Upper lobe of right lung (tissue), 1 donor: ENCODE measurements around the gene AGL. TPM values are rescaled to one million over a fixed set of nuclear protein-coding genes. Genes with fewer than 3 reads are reported as not detected.

Source experiments
- ATAC-seq: fragments of 200-7000 bp; cut with Tn5 transposase; one replicate; pipeline ENCODE4 v1.9.1; 2020; ENCODE audit warnings: mild to moderate bottlenecking, moderate library complexity
- DNase-seq: peaks from one replicate; pipeline ENCODE4 v3.0.0-alpha.2; 2020
- H3K27ac ChIP-seq: fragments of 200-600 bp; one replicate; pipeline ENCODE4 v1.8.0; 2022
- H3K27me3 ChIP-seq: fragments of 200-600 bp; one replicate; pipeline ENCODE4 v1.8.0; 2022; ENCODE audit warnings: mild to moderate bottlenecking
- H3K36me3 ChIP-seq: fragments of 200-600 bp; one replicate; pipeline ENCODE4 v1.8.0; 2022
- H3K4me1 ChIP-seq: fragments of 200-600 bp; one replicate; pipeline ENCODE4 v1.8.0; 2022
- H3K4me3 ChIP-seq: fragments of 200-600 bp; one replicate; pipeline ENCODE4 v1.8.0; 2022; ENCODE audit warnings: mild to moderate bottlenecking
- H3K9me3 ChIP-seq: fragments of 200-600 bp; one replicate; pipeline ENCODE4 v1.8.0; 2022
- intact Hi-C: fragments of 100-400 bp; cut with DNase I; formaldehyde crosslinking; loops from one replicate; pipeline ENCODE4 v1.11.0; 2022
- total RNA-seq: library from RNA; stranded (reverse); fragmentation: NEBNext Ultra II Directional; extraction: Animal tissue kit (Norgen Biotek cat#: 25700); gene quantifications from one replicate; pipeline ENCODE4 v1.2.1, GENCODE V29; 2021
- TF ChIP-seq, protein P1 (sequence below): fragments of 200-600 bp; IDR thresholded peaks from one replicate; pipeline ENCODE4 v1.8.0; 2022; ENCODE audit warnings: antibody characterized with exemption
- donor health status: DM: no; HTN: yes; CAD: no; lungs with severe emphysema.

Gene AGL
- total RNA-seq, 1 donor from 2014 or later, result 14.4 TPM

DNA sequence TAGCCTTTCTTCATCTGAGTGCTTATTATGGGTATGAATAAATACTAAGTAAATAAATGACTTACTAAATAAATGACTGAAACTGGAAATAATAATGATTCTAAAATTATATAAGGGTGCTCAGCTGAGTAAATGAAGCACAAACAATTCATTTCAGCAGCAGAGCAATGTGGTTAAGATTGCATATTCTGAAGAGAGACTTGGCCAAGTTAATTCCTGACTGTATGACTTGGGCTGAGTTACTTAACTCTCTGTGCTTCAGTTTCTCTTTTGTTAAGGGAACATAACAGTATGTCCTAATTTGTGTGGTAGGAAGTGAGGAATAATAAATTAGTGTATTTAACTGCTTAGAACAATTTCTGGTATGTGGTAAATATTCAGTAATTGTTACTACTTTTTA lies 19.1 kb downstream of the AGL start:
- no peak overlapping the region for H3K27ac ChIP-seq
- DNase-seq, result no peak
- peaks cover 8% of the 10 kb centered on the region for H3K36me3 ChIP-seq
- no peaks in the 10 kb centered on the region for H3K27me3 ChIP-seq
- TF ChIP-seq, protein P1, sequence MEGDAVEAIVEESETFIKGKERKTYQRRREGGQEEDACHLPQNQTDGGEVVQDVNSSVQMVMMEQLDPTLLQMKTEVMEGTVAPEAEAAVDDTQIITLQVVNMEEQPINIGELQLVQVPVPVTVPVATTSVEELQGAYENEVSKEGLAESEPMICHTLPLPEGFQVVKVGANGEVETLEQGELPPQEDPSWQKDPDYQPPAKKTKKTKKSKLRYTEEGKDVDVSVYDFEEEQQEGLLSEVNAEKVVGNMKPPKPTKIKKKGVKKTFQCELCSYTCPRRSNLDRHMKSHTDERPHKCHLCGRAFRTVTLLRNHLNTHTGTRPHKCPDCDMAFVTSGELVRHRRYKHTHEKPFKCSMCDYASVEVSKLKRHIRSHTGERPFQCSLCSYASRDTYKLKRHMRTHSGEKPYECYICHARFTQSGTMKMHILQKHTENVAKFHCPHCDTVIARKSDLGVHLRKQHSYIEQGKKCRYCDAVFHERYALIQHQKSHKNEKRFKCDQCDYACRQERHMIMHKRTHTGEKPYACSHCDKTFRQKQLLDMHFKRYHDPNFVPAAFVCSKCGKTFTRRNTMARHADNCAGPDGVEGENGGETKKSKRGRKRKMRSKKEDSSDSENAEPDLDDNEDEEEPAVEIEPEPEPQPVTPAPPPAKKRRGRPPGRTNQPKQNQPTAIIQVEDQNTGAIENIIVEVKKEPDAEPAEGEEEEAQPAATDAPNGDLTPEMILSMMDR, result no peak
- intact Hi-C loops, result no loop called here
- no peaks in the 10 kb centered on the region for H3K4me1 ChIP-seq
- H3K4me3 ChIP-seq, result no peak overlapping the region
- no peaks in the 10 kb centered on the region for H3K9me3 ChIP-seq
- peak; percentile 80 for ATAC-seq

DNA sequence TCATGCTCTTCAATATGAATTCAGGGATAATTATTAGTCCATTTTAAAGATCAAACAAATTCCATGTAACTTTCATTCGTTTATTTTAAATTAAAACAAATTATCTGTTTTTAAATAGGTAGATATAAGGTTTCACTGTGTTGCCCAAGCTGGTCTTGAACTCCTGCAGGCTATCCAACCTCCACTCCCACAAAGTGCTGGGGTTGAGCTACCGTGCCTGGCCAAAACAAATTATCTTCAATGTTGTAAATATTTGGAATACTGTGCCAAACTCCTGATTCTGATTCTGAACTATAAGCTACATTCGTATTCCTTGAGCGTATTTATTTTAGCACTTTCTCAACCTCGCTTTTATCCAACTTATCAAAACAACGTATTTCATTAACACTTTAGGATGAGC lies 19.6 kb downstream of the AGL start:
- ATAC-seq (no peak), DNase-seq (no peak)
- H3K4me1 ChIP-seq, result no peaks in the 10 kb centered on the region
- H3K27me3 ChIP-seq, result no peaks in the 10 kb centered on the region
- no peak overlapping the region for H3K27ac ChIP-seq
- peaks cover 6% of the 10 kb centered on the region for H3K36me3 ChIP-seq
- TF ChIP-seq, protein P1, result no peak
- H3K9me3 ChIP-seq, result no peaks in the 10 kb centered on the region
- intact Hi-C loops, result no loop called here
- H3K4me3 ChIP-seq, result no peak overlapping the region

DNA sequence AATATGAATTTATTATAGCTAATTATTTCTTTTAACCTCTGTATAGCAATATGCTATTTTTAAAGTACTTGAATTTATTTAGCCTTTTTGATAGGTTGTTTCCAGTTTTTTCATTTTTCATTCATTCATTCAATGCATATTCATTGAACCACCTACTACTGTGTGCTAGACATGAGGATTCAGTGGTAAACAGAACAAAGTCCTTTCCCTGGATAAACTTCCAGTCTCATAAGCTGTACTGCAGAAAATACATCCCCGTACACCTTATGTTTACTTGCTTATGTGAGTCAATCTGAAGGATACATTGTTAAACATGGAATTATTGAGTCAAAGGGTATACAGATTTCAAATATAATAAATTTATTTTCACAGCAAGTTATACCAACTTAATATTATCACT lies 21.9 kb downstream of the AGL start:
- intact Hi-C loops, result no loop called here
- DNase-seq (no peak), ATAC-seq (no peak)
- Histone ChIP-seq H3K27me3 (no peaks in the 10 kb centered on the region), H3K4me1 (no peaks in the 10 kb centered on the region), H3K4me3 (no peak overlapping the region), H3K27ac (no peak overlapping the region), H3K9me3 (no peaks in the 10 kb centered on the region), H3K36me3 (peaks cover 23% of the 10 kb centered on the region)
- TF ChIP-seq, protein P1, result no peak

DNA sequence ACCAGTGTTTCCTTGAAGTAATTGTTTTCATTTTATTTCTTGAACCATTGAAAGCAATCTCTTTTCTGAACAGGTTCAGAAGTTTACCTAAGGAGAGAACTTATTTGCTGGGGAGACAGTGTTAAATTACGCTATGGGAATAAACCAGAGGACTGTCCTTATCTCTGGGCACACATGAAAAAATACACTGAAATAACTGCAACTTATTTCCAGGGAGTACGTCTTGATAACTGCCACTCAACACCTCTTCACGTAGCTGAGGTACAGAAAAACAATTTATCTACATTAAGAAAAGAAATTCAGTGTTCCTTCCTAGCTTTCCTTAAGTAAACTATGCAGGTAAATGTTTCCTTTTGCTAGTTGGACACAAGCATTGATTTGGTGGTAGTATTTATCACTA lies 27.4 kb downstream of the AGL start:
- Histone ChIP-seq H3K36me3 (peaks cover 60% of the 10 kb centered on the region), H3K27me3 (no peaks in the 10 kb centered on the region), H3K9me3 (no peaks in the 10 kb centered on the region), H3K27ac (no peak overlapping the region), H3K4me1 (no peaks in the 10 kb centered on the region), H3K4me3 (no peak overlapping the region)
- DNase-seq, result no peak
- no peak for ATAC-seq
- intact Hi-C loops, result no loop called here
- TF ChIP-seq, protein P1, result no peak

DNA sequence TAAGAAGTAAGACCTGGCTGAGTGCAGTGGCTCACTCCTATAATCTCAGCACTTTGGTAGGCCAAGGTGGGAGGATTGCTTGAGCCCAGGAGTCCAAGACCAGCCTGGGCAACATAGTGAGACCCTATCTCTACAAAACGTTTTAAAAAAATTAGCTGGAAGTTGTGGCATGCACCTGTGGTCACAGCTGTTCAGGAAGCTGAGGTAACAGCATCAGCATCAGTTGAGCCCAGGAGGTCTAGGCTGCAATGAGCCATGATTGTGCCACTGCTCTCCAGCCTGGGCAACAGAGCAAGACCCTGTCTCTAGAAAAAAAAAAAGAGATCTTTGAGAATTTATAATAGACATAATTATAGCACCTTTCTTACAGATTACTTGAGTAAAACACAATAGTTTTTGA lies 36.0 kb downstream of the AGL start:
- DNase-seq (no peak), ATAC-seq (no peak)
- TF ChIP-seq, protein P1, result no peak
- intact Hi-C loops, result no loop called here
- Histone ChIP-seq H3K9me3 (no peaks in the 10 kb centered on the region), H3K27me3 (no peaks in the 10 kb centered on the region), H3K4me1 (no peaks in the 10 kb centered on the region), H3K27ac (no peak overlapping the region), H3K36me3 (peaks cover 70% of the 10 kb centered on the region), H3K4me3 (no peak overlapping the region)

DNA sequence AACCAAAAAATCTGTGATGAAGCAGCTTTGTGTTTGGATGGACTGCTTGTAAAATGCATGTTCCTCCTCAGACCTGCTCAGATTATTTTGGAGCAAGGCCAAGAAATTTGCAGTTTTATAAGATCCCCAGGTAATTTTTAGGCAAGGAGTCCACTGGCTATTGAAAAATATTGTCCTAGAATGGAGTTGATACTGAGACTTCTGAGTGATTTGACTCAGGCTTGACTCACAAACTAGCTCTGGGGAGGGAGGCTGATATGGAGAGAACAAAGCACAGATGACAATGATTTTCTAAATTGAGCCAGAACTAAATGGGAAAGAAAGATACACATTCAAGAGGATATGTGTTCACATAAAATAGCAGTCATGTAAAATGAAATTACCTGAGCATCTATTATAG lies 36.7 kb downstream of the AGL start:
- Histone ChIP-seq H3K36me3 (peaks cover 63% of the 10 kb centered on the region), H3K27ac (no peak overlapping the region), H3K4me3 (no peak overlapping the region), H3K9me3 (no peaks in the 10 kb centered on the region), H3K4me1 (no peaks in the 10 kb centered on the region), H3K27me3 (no peaks in the 10 kb centered on the region)
- ATAC-seq, result no peak
- TF ChIP-seq, protein P1, result no peak
- DNase-seq, result no peak
- intact Hi-C loops, result no loop called here
